ENCODE data around the gene ING4.

Gene ING4

GRCh38 chr12:6632026-6632983 is 30.6 kb downstream of the ING4 start:
- DNase-seq = no peak

GRCh38 chr12:6631549-6631961 is 31.4 kb downstream of the ING4 start:
- no peak for DNase-seq

- no peak for DNase-seq
Measured at GRCh38 chr12:6630736-6631135, 32.2 kb downstream of the ING4 start.

GRCh38 chr12:6627616-6628015 is 35.3 kb downstream of the ING4 start:
- DNase-seq = no peak

- DNase-seq = no peak
Measured at GRCh38 chr12:6626654-6627283, 36.1 kb downstream of the ING4 start.

GRCh38 chr12:6620885-6621274 is 42.0 kb downstream of the ING4 start:
- DNase-seq = no peak

- no peak for DNase-seq
Measured at GRCh38 chr12:6620137-6620884, 42.6 kb downstream of the ING4 start.

GRCh38 chr12:6618483-6619225 is 44.3 kb downstream of the ING4 start:
- DNase-seq = no peak

GRCh38 chr12:6615802-6616201 is 47.1 kb downstream of the ING4 start:
- DNase-seq = no peak

- no peak for DNase-seq
Measured at GRCh38 chr12:6614513-6615172, 48.3 kb downstream of the ING4 start.

GRCh38 chr12:6613776-6614512 is 49.0 kb downstream of the ING4 start:
- DNase-seq = peak; percentile 98

GRCh38 chr12:6613015-6613775 is 49.7 kb downstream of the ING4 start:
- peak; percentile 98 for DNase-seq

GRCh38 chr12:6612652-6613014 is 50.3 kb downstream of the ING4 start:
- no peak for DNase-seq

- no peak for DNase-seq
Measured at GRCh38 chr12:6612247-6612646, 50.7 kb downstream of the ING4 start.

GRCh38 chr12:6608592-6609281 is 54.2 kb downstream of the ING4 start:
- DNase-seq = no peak

- DNase-seq = peak; percentile 83
Measured at GRCh38 chr12:6607751-6608591, 54.9 kb downstream of the ING4 start.

- no peak for DNase-seq
Measured at GRCh38 chr12:6606331-6607131, 56.4 kb downstream of the ING4 start.

Data from NCI-H1417 treated with DMSO at 0.1 percent for 48 hours (cell line).